GM19099 (cell line): ENCODE data around the gene PDK2.

ENCODE experiments used
- POLR2A ChIP-seq: IDR thresholded peaks from 3 replicates; pipeline ENCODE4 v1.6.1; 2011; ENCODE audit warnings: low read depth; ENCODE audit not compliant: insufficient read length; ENCODE audit errors: extremely low read depth

PDK2 gene

DNA sequence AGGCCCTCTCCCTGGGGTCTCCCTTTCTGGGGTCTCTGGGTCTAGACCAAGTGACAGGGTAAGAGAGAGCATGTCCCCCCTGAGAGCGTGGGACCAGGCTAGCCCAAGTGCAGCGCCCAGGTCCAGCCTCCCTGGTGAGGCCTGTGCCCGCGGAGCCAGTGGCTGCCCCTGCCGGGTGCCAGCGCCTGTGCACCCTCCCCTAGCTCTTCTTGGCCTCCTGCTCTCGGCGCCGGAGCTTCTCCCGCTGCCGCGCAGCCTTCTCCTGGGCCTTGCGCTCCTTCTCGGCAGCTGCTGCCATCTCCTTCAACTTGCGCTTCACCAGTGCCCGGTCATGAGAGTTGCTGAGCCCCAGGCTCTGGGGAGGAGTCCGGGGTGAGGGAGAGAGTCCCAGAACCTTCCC, 17.5 kb downstream of the PDK2 start:
- no peak for TF ChIP-seq POLR2A

GRCh38 chr17:50113624-50114320, 18.6 kb downstream of the PDK2 start:
- no peak for TF ChIP-seq POLR2A

DNA sequence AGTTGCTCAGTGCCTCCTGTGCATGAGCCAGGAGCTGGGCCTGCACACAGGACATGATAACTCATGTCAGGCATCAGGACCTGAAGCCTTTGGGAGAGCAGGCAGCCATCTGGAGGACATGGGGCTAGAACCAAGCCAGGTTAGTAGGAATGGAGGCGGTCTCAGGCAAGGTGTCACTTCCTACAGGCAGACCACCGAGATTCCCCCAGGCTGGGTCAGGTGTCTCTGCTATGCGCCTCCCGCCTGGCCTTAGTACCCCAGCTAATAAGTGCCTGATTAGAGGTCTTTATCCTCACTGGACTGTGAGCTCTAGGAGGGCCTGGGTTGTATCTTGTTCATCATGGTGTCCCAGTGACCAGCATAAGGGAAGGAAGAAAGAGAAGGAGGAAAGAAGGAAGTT, 19.2 kb downstream of the PDK2 start:
- TF ChIP-seq POLR2A: no peak

DNA sequence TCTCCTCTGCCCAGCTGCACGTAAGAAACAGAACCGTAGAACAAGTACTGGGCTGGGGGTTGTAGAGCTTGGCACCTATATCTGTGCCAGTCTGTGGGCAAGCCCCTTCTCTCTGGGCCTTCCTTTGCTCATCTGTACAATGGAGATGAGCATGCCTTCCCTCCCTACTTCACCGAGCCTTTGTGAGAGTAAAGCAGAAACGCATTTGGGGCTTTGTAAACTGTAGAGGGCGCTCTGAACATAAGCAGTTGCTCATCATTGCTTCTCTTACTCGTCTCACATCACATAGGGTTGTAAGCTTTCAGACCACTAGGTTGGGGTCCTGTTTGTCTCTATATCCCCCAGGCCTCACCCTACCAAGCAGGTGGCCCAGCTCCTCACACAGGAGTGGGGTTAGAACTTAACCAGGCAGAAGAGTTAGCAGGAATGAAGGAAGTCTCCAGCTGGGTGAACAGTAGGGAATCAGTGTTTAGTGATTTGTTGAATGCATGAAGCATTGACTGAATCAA, 19.8 kb downstream of the PDK2 start:
- no peak for TF ChIP-seq POLR2A

- no peak for TF ChIP-seq POLR2A
These were observed 20.6 kb downstream of the PDK2 start for GRCh38 chr17:50115756-50116155.

DNA sequence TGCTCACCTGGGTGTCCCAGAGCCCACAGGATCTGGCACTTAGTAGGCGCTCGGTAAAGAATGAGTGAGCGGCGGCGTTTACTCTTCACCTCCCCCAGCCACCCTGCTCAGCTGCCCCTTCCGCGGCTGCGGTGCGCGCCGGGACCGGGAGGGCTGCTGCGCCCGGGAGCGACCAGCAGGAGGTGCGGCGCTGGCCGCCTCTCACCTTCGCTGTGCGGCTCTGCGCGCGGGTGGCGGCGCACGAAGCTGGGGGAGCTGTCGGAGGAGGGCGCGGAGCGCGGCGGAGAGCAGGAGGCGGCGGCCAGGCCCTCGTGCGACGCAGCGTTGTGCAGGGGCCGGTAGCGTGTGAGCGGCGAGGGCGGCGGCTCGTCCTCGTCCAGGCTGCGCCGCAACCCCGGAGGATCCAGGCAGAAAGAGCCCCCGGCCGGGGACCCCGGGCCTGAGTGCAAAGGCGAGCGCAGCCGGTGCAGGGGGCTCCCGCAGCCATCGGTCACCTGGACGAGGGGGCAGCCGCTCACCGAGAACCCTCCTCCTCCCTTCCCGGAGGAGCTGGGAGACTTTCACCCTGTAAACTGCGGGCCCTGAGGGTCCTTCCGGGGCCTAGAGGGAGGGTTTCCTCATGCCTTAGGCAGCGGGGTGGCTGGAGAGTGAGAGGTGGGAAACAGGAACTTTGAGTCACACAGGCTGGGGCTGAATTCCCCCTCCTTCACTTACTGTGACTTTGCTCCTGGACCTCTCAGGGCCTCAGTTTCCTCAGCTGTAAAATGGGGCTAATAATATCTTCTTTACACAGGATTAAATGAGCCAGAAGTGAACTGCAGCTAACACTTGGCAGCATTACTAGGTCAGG, 22.3 kb downstream of the PDK2 start:
- TF ChIP-seq POLR2A: no peak

GRCh38 chr17:50118076-50118827, 23.1 kb downstream of the PDK2 start:
- no peak for TF ChIP-seq POLR2A

DNA sequence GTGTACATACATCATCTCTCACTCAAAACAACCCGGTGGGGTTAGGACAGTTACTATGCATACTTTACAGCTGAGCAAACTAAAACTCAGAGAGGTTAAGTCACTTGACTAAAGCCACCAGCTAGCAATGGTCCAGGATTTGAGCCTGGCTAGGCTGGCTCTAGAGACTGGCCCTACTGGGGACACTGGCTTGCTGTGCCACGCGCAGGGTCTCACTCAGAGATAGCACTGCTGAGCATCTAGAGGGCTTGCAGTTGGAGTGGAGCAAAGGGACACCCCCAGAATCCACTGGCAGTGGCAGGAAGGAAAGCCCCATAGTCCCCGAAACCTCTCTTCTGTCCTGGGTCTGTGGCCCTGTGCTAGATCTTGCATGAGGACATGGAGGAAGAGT, 23.7 kb downstream of the PDK2 start:
- no peak for TF ChIP-seq POLR2A

DNA sequence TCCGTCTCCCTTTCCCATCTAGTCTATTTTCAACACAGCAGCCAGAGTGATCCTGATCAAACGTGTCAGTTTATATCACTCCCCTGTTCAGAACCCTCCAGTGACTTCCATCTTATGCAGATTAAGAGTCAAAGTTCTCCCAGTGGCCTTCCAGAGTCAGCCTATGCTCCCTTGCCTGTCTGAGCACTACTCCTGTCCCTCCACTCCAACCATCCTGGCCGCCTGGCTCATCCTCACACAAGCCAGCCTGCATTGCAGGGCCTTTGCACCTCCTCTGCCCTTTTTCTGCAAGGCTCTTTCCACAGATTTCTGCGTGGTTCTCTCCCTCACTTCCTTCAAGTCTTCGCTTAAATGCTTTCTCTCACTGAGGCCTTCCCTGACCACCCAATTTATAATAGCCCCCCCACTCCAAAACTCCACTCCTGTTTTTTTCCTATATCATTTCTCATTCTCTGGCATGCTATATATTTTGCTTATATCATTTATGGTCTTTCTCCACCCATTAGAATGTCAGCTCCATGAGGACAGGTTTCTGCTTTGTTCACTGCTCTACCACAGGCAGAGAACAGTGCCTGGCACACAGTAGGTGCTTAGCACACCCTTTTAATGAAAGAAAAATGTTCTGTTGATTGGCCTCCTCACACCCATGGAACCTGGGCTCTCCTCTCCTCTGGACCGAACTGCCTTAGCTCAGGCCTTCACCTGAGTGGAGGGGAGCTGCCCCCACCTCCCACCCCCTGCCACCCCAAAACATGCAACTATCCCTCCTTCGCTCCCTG, 25.5 kb downstream of the PDK2 start:
- no peak for TF ChIP-seq POLR2A

DNA sequence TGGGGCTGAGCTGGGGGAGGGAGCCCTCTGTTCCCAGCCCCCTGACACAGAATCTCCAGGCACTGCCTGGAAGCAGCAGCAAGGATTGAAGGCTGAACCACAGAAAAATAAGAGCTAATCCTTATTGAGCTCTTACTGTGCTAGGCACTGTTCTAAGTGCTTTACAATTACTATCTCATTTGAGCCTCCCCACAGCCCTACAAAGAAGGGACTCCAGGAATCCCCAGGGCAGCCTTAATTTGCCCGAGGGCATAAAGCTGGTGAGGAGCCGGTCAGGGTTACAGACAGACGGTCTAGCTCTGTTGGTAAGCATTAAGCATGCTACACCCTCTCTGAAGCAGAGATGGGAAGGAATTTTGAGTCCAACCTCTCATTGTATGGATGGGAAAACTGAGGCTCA, 27.8 kb downstream of the PDK2 start:
- TF ChIP-seq POLR2A: no peak

- no peak for TF ChIP-seq POLR2A
These were observed 28.6 kb downstream of the PDK2 start for GRCh38 chr17:50123649-50124349.

GRCh38 chr17:50125420-50125997, 30.4 kb downstream of the PDK2 start:
- no peak for TF ChIP-seq POLR2A

DNA sequence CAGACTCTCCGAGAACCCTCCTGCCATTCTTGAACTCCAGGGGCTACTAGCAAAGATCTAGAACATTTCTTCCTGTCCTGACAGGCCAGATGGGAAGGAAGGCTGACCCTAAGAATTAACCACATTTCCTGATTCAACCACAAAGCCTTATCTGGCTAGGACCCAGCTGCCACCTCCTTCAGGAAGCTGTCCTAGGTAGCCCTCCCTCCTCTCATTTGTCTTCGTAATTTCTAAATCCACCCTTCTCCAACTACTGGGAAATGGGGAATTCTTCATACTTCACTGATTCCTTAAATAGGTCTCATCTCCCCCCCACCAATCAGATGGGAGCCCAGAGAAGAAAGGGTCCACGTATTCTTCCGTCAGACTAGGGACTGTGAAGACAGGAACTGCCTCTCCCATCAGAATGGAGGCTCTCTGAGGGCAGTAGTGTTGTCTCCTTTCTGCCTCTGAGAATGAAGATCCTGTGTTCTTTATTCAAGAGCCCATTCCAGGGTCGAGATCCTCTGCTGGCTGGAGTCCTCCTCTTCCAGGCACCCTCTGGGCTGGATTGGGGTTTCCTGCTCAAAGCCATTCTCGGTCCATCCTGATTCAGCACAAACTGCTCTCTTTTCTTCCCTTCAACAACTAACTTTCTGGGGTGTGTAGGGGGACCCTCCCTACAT, 32.7 kb downstream of the PDK2 start:
- no peak for TF ChIP-seq POLR2A
